Stimulated activated naive CD8-positive, alpha-beta T cell treated with anti-CD3 and anti-CD28 coated beads, Interleukin-15, Interleukin-2, amounts not matched to agents 100 ng/mL and 50 ng/mL, for 24 hours (primary cell): ENCODE measurements around the gene LDHA.

Source experiments
- H3K27ac Mint-ChIP-seq: one replicate; pipeline ENCODE4 v1.8.0; 2021; ENCODE audit warnings: mild to moderate bottlenecking, mixed read lengths
- H3K27me3 Mint-ChIP-seq: one replicate; pipeline ENCODE4 v1.8.0; 2021; ENCODE audit warnings: mixed read lengths
- H3K36me3 Mint-ChIP-seq: one replicate; pipeline ENCODE4 v1.8.0; 2021; ENCODE audit warnings: low read depth, mixed read lengths
- H3K4me1 Mint-ChIP-seq: one replicate; pipeline ENCODE4 v1.8.0; 2021; ENCODE audit warnings: low read depth, mixed read lengths
- H3K4me3 Mint-ChIP-seq: one replicate; pipeline ENCODE4 v1.8.0; 2021; ENCODE audit warnings: mild to moderate bottlenecking, mixed read lengths
- H3K9me3 Mint-ChIP-seq: one replicate; pipeline ENCODE4 v1.8.0; 2021; ENCODE audit warnings: mixed read lengths

Gene LDHA

DNA sequence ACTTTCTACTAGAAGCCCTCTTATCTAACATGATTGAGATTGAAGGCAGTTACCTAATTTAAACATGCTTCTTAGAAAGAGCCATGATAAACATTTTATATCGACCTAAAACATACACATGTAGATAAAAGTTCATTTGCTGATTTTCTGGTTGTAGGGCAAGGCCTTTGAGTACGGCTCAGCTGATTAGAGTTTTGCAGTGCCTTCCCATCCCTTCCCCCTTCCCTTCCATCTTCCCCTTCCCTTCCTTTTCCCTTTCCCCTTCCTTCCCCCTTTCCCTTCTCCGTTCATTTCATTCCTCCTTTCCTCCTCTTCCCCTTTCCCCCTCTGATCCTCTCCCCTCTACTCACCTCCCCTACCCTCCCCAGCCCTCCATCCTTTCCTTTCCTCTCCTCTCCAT is 22.1 kb downstream of the LDHA start:
- Mint-ChIP-seq H3K36me3 (no peaks in the 10 kb centered on the region), H3K27me3 (no peaks in the 10 kb centered on the region), H3K27ac (no peak overlapping the region), H3K9me3 (no peaks in the 10 kb centered on the region), H3K4me3 (no peak overlapping the region), H3K4me1 (peaks cover 11% of the 10 kb centered on the region)

DNA sequence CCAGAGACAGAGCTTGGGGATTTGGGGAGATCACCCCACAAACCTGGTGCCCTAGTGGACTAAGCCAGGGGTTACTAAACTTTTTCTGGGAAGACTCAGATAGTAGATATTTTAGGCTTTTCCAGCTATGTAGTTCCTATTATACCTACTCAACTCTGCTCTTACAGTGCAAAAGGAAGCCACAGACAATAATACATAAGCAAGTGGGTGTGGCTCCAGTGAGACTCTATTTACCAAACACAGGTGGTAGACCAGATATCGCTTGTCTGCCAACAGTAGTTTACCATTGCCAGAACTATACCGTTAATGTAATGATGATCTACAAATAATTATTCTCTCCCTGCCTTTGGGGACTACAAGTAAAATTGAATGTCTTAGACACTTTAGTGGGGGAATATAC is 24.7 kb downstream of the LDHA start:
- no peak overlapping the region for H3K4me3 Mint-ChIP-seq
- H3K9me3 Mint-ChIP-seq, result no peaks in the 10 kb centered on the region
- H3K27ac Mint-ChIP-seq, result no peak overlapping the region
- H3K4me1 Mint-ChIP-seq, result peaks cover 8% of the 10 kb centered on the region
- H3K36me3 Mint-ChIP-seq, result no peaks in the 10 kb centered on the region
- H3K27me3 Mint-ChIP-seq, result no peaks in the 10 kb centered on the region

DNA sequence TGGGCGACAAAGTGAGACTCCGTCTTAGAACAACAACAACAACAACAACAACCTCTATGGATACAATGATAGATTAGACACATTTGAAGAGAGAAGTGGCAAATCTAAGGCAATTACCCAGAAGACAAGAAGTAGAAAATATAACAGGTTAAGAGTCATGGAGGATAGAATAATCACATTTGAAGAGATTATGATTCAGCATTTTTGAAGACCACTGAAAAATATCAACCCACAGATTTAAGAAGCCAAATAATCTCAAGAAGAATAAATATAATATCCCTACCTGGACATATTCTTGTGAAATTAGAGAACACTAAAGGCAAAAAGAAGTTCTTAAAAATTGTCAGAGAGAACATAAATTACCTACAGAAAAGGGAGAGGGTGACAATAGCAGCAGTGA is 25.7 kb downstream of the LDHA start:
- Mint-ChIP-seq H3K36me3 (no peaks in the 10 kb centered on the region), H3K9me3 (no peaks in the 10 kb centered on the region), H3K27ac (no peak overlapping the region), H3K4me3 (no peak overlapping the region), H3K27me3 (no peaks in the 10 kb centered on the region), H3K4me1 (peaks cover 8% of the 10 kb centered on the region)

DNA sequence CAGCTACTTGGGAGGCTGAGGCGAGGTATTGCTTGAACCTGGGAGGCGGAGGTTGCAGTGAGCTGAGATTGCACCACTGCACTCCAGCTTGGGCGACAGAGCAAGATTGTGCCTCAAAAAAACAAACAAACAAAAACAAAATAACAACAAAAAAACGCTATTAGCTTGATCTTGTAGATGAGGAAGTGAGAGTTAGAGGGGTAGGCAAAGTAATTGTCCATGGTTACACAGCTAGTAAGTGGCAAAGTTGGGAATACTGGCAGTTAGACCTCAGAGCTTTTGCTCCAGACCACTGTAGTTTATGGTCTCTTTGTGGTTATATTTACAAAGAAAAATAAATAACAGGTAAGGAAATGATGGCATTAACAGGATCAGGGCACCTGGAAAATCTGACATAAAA is 32.9 kb downstream of the LDHA start:
- H3K4me3 Mint-ChIP-seq, result no peak overlapping the region
- peaks cover 4% of the 10 kb centered on the region for H3K4me1 Mint-ChIP-seq
- H3K36me3 Mint-ChIP-seq, result no peaks in the 10 kb centered on the region
- no peaks in the 10 kb centered on the region for H3K27me3 Mint-ChIP-seq
- no peak overlapping the region for H3K27ac Mint-ChIP-seq
- peaks cover 4% of the 10 kb centered on the region for H3K9me3 Mint-ChIP-seq

DNA sequence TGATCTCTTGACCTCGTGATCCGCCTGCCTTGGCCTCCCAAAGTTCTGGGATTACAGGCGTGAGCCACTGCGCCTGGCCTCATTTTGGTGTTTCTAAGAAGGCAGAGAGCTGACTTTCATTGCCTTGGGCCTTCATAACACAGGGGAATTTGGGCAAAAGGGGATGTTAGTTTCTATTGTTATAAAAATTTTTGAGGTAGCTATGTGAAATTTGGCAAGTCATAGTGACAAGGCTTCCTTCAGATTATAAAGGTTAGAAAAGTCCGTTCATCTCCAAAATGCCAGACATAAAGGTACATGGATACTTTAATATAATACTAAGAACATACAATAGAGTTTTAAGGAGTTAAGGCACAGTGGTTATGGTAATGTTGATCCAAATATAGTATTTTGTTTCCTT is 35.0 kb downstream of the LDHA start:
- H3K27me3 Mint-ChIP-seq, result no peaks in the 10 kb centered on the region
- no peaks in the 10 kb centered on the region for H3K36me3 Mint-ChIP-seq
- H3K27ac Mint-ChIP-seq, result no peak overlapping the region
- H3K9me3 Mint-ChIP-seq, result peaks cover 4% of the 10 kb centered on the region
- no peak overlapping the region for H3K4me3 Mint-ChIP-seq
- H3K4me1 Mint-ChIP-seq, result peaks cover 4% of the 10 kb centered on the region

DNA sequence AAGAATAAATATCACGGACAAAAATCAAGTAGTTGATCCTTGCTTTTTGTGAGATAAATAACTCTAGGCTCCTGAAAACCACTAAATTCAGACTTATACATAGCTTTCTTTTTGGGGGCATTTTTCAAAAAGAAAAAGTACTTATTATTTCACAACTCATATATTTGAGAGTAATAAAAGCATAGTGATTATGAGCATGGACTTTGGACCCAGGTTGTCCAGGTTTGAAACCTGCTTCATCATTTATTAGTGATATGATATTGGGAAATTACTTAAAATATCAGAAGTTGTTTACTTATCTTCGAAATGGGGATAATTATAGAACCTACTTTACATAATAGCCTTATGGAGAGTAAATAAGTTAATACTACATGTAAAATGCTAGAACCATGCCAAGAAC is 44.3 kb downstream of the LDHA start:
- no peaks in the 10 kb centered on the region for H3K4me1 Mint-ChIP-seq
- H3K27me3 Mint-ChIP-seq, result no peaks in the 10 kb centered on the region
- H3K4me3 Mint-ChIP-seq, result no peak overlapping the region
- no peak overlapping the region for H3K27ac Mint-ChIP-seq
- no peaks in the 10 kb centered on the region for H3K36me3 Mint-ChIP-seq
- H3K9me3 Mint-ChIP-seq, result peaks cover 4% of the 10 kb centered on the region

DNA sequence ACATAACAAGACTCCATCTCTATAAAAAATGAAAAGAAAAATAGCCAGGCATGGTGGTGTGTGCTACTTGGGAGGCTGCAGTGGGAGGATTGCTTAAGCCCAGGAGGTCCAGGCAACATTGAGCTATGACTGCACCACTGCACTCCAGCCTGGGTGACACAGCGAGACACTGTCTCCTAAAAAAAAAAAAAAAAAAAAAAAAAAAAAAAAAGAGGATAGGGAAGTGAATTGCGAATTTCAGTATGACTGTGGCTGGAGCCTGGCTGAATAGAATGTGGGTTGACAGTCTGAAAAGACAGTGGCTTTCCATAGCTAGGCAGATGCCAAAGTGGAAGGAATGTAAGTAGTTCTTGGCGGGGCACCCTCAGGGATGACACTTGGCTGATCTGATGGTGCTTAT is 54.9 kb downstream of the LDHA start:
- no peaks in the 10 kb centered on the region for H3K9me3 Mint-ChIP-seq
- peaks cover 5% of the 10 kb centered on the region for H3K27me3 Mint-ChIP-seq
- no peaks in the 10 kb centered on the region for H3K4me1 Mint-ChIP-seq
- no peaks in the 10 kb centered on the region for H3K36me3 Mint-ChIP-seq
- H3K27ac Mint-ChIP-seq, result no peak overlapping the region
- H3K4me3 Mint-ChIP-seq, result no peak overlapping the region

DNA sequence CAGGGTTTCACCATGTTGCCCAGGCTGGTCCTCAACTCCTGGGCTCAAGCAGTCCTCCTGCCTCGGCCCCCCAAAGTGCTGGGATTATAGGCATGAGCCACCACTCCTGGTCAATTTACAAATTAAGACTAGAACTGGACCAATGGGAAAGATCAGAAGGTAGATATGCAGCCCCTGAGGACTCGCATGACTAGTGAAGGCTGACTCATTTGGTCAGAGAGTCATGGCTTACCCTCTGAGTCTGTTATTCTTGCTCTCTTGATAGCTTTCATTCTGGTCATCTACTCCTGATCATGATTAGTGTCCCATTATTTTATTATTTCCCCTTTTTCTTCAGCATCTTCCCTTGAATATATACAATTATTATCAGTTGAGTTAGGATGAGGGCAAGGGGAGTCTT is 58.6 kb downstream of the LDHA start:
- no peak overlapping the region for H3K27ac Mint-ChIP-seq
- peaks cover 4% of the 10 kb centered on the region for H3K27me3 Mint-ChIP-seq
- H3K4me3 Mint-ChIP-seq, result no peak overlapping the region
- no peaks in the 10 kb centered on the region for H3K4me1 Mint-ChIP-seq
- H3K9me3 Mint-ChIP-seq, result no peaks in the 10 kb centered on the region
- no peaks in the 10 kb centered on the region for H3K36me3 Mint-ChIP-seq

DNA sequence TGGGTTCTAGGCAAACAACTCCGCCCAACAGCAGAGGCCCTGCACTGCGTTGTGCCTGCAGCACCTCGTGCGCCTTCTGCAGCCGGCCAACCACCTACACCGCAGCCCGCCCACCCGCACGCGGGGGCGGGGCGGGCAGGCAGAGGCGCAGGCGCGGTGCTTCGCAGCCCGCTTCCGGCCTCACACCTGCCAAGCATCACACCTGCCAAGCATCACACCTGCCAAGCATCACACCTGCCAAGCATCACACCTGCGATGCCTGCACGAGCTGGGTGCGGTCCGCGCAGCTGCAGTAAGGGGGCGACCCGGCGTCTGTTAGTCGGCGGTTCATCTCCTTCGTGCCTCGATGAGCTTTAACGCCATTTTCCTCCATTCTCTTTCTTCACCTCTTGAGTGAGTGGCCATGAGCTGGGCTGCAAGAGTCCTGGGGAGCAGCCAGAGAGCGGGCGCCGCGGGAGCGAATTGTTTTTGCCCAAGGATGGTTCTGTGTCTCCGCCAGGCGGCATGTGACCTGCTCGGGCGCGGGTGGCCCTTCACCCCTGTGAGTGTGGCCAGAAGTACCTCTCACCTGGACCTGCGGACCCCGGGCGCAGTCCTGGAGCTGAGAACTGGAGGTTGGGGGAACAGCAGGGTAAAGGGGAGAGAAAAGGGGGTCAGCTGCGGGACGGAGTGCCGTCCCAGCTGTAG is 61.5 kb downstream of the LDHA start, which contains the start of gene LDHAL6A:
TSS of gene LDHAL6A (plus strand) at position 171 of the 687 bp plus-strand sequence. CDS start 825 bp downstream, outside the sequence.
- Mint-ChIP-seq H3K36me3 (no peaks in the 10 kb centered on the region), H3K9me3 (no peaks in the 10 kb centered on the region), H3K27ac (no peak within 1 kb of the TSS), H3K4me1 (no peaks in the 10 kb centered on the region), H3K4me3 (no peak within 1 kb of the TSS), H3K27me3 (peaks cover 4% of the 10 kb centered on the region)

DNA sequence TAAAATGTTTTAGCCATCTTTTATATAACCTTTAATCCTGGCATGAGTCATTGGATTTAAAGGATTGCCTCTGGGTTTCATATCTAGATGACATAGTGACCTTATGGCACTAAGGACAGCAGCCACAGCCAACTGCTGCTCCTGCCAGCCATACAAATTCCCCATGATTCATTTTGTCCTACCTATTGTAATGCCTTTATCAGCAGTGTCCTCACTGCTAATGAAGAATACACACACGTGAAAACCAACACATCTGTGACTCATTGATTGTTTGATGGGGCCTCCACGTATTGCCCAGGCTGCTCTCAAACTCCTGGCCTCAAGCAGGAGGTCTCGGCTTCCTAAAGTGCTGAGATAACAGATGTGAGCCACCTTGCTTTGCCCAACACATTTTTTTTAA is 63.1 kb downstream of the LDHA start:
- H3K27ac Mint-ChIP-seq, result no peak overlapping the region

More for the DNA sequence above, 63.1 kb downstream of the LDHA start:
- Mint-ChIP-seq H3K36me3 (no peaks in the 10 kb centered on the region), H3K27me3 (peaks cover 4% of the 10 kb centered on the region), H3K4me1 (no peaks in the 10 kb centered on the region), H3K9me3 (no peaks in the 10 kb centered on the region), H3K4me3 (no peak overlapping the region)
